Measurements from ENCODE around the gene ADCY2.

ADCY2 gene

GRCh38 chr5:7589800-7590199, 193.9 kb downstream of the ADCY2 start:
- TF ChIP-seq, protein P1, sequence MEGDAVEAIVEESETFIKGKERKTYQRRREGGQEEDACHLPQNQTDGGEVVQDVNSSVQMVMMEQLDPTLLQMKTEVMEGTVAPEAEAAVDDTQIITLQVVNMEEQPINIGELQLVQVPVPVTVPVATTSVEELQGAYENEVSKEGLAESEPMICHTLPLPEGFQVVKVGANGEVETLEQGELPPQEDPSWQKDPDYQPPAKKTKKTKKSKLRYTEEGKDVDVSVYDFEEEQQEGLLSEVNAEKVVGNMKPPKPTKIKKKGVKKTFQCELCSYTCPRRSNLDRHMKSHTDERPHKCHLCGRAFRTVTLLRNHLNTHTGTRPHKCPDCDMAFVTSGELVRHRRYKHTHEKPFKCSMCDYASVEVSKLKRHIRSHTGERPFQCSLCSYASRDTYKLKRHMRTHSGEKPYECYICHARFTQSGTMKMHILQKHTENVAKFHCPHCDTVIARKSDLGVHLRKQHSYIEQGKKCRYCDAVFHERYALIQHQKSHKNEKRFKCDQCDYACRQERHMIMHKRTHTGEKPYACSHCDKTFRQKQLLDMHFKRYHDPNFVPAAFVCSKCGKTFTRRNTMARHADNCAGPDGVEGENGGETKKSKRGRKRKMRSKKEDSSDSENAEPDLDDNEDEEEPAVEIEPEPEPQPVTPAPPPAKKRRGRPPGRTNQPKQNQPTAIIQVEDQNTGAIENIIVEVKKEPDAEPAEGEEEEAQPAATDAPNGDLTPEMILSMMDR (IDR thresholded peaks at IDR 0.05; ENCODE audit: low read depth, low read length): no peak
- no peak overlapping the region for H3K4me3 ChIP-seq (replicated peaks in 1 of 2; ENCODE audit: low read depth in 2 of 2, low read length in 2 of 2)
- no peak for DNase-seq (ENCODE audit: low read depth in 2 of 2)

DNA sequence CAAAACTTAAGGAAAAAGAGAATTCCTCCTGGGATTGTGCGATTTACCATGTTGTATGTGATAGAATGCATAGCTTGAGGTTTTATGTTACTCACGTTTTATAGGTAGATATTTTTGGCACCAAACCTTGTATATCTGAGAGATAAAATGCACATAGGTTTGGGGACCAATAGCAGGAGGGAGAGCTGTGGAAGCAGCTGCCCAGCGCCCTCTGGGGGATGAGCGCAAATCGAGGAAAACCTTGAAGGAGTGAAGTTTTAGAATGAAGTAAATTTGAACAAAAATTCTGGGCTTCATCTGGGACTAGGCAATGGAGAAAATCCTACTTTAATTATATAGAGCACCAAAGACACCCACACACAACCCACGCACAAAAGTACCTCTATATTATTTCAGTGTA, 197.0 kb downstream of the ADCY2 start:
- no peak overlapping the region for H3K4me3 ChIP-seq (replicated peaks in 1 of 2; ENCODE audit: low read depth in 2 of 2, low read length in 2 of 2)
- DNase-seq (ENCODE audit: low read depth in 2 of 2): no peak
- TF ChIP-seq, protein P1 (IDR thresholded peaks at IDR 0.05; ENCODE audit: low read depth, low read length): no peak

GRCh38 chr5:7597059-7597642, 201.2 kb downstream of the ADCY2 start:
- no peak for DNase-seq (ENCODE audit: low read depth in 2 of 2)
- H3K4me3 ChIP-seq (replicated peaks in 1 of 2; ENCODE audit: low read depth in 2 of 2, low read length in 2 of 2): no peak overlapping the region
- TF ChIP-seq, protein P1 (IDR thresholded peaks at IDR 0.05; ENCODE audit: low read depth, low read length): no peak

DNA sequence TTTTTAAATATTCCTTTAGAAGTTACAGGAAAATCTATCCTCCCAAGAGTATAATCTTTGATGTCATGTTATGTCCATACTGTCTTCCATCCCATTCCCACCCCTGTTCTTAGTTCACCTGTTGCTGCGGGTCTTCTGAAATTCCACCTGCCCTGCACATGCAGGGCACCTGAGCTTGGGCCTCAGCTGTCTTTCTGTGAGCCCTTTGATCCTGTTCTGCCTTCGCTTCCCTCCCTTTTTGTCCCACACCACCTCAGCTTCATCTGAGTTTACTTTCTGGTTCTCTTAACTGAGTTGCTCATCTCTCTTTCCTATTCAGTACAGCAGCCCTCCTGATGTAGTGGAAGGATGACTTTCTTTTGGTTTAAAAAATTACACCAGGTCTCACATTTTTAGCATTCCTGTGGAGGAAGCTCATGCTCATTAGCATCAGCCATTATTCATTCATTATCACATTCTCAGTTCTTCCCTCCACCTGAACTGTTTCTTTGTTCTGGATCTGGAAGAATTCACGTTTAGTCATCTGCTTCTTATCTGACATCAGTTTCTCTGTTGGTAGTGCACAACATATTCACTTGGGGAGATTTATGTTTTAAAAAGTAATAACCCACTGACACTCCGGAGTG, 211.0 kb downstream of the ADCY2 start:
- H3K4me3 ChIP-seq (replicated peaks in 1 of 2; ENCODE audit: low read depth in 2 of 2, low read length in 2 of 2): no peak overlapping the region
- TF ChIP-seq, protein P1 (IDR thresholded peaks at IDR 0.05; ENCODE audit: low read depth, low read length): no peak
- no peak for DNase-seq (ENCODE audit: low read depth in 2 of 2)

DNA sequence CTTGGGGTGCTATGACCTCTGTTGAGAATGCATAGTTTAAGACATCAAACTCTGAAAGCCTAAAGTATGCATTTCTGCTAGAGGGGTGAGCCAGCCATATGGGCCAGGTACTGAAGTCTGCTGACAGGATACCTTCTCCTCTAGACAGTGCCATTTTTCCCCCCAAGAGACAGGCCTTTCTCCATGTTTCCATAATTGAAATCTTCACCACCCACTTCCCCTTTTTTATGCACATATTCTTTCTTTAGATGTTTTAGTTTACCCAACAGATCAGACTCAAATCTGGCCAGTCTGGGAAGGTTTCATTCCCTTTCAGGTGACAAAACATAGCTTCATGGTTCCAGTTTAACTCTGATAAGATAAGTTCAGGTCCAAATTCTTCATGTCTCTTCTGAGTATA, 212.8 kb downstream of the ADCY2 start:
- no peak for DNase-seq (ENCODE audit: low read depth in 2 of 2)
- no peak overlapping the region for H3K4me3 ChIP-seq (replicated peaks in 1 of 2; ENCODE audit: low read depth in 2 of 2, low read length in 2 of 2)
- TF ChIP-seq, protein P1 (IDR thresholded peaks at IDR 0.05; ENCODE audit: low read depth, low read length): no peak

GRCh38 chr5:7609726-7610125, 213.8 kb downstream of the ADCY2 start:
- no peak overlapping the region for H3K4me3 ChIP-seq (replicated peaks in 1 of 2; ENCODE audit: low read depth in 2 of 2, low read length in 2 of 2)
- TF ChIP-seq, protein P1 (IDR thresholded peaks at IDR 0.05; ENCODE audit: low read depth, low read length): no peak
- DNase-seq (ENCODE audit: low read depth in 2 of 2): no peak

Measured in cardiac fibroblast (primary cell).